ENCODE measurements around the gene PPP2CA. TPM values are rescaled to one million over a fixed set of nuclear protein-coding genes. Genes with fewer than 3 reads are reported as not detected.

PPP2CA gene
- total and polyA plus RNA-seq, 2 of the 13 experiments (the other 11 are each of a cell fraction or from before 2014, with no cell fraction given), result 82.4 to 171 TPM

DNA sequence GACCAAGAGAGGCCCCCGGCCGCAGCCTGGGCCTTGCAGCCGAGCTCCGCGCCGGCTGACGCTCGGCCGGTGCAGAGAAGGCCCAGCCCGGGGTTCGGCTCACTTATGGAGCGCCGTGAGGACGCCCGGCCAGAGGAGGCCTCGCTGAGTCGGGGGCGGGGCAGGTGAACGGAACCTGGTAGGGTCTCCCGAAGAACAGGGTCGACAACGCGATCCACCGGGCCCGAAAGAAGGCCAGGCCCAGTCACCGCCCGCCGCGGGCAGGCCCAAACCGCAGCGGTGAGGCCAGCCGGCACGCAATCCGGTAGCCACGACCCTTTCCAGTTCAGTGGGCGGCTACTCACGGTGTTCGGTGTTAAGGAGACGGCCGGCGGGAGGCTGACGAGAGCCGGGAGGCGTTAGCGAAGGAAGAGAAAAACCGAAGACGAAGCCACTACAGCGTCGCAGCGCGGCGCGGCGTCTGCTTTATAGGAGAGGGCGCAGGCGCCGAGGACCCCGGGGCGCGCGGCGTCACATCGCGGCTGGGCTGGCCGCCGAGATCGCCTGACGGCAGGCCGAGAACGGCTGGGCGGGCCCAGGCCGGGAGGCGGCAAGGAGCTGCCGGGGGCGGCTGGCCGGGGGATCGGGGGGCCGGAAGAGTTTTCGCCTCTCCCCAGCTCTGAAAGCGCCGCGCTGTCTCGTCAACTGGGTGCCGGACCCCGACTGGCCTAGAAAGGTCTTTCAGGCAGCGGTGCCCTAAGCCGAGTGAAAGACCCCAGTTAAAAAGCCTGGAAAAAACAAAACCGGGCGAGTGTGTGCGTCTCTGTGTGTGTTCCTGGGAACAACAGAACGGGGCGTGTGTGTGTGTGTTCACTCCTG, 49.1 kb downstream of the PPP2CA start, which contains the start of gene SKP1 (continued):
- TF ChIP-seq PBX3 (CRISPR knock-in tag; IDR thresholded peaks at IDR 0.05; ENCODE audit: borderline replicate concordance), result no peak; the same call in 1 of the 2 replicates

- no peak for FAIRE-seq
- in situ Hi-C loops (cut with HindIII; ENCODE audit: extremely low pct_ligation_motif_present, low pct_unique_long_range_greater_than_20kb) (loop anchor here (5.0 to 25.0 kb wide), 2 partner anchors 51 to 411 kb away; partner anchors contain the start of gene PPP2CA), intact Hi-C loops (cut with micrococcal nuclease; ENCODE audit: unreplicated experiment) (loop anchor here (5.0 kb wide), 1 partner anchor 51 kb away; the partner anchor contains the start of gene PPP2CA)
- ATAC-seq, result peak; percentile 51
- BruUV-seq (replicated peaks), result no TSS peak
- WGBS (ENCODE audit: low lambda C conversion rate), result 0% methylated on average over 9 of the region's 31 CpGs
- H3K27ac ChIP-seq (ENCODE audit: extremely low read length, insufficient read depth, low read length), result peak overlapping the region; percentile 98
- H3K4me1 ChIP-seq (ENCODE audit: insufficient read depth, low read length), result peaks cover 45% of the 10 kb centered on the region
- H2AFZ ChIP-seq (ENCODE audit: low read length), result no peak overlapping the region
- no peaks in the 10 kb centered on the region for H3K9me3 ChIP-seq (ENCODE audit: low read length)
- no peaks in the 10 kb centered on the region for H3K27me3 ChIP-seq (ENCODE audit: control insufficient read depth in 1 of 2, insufficient read depth in 2 of 2, low read length in 2 of 2)
- H3K4me2 ChIP-seq (ENCODE audit: low read depth, low read length), result peak overlapping the region; percentile 86
- peak overlapping the region; percentile 99 for H3K9ac ChIP-seq (ENCODE audit: insufficient read depth, low read depth, low read length)
- H3K36me3 ChIP-seq (replicated peaks in 1 of 2; ENCODE audit: control insufficient read depth in 1 of 2, insufficient read depth in 2 of 2, low read length in 2 of 2), result peaks cover 4 to 25% of the 10 kb centered on the region in 2 experiments
- H4K20me1 ChIP-seq (ENCODE audit: insufficient read depth, low read length), result peaks cover 32% of the 10 kb centered on the region
- H3K79me2 ChIP-seq (ENCODE audit: insufficient read depth, low read length), result peaks cover 53% of the 10 kb centered on the region
- POLR2A ChIA-PET, result interaction anchor here (0.6 to 2.9 kb wide), 17 partner anchors 12 to 221 kb away, joined by 3 to 46 read pairs (median 5); partner anchors contain the start of gene PPP2CA
- CTCF ChIA-PET (ENCODE audit: low intra/inter-chr PET ratio, low total read pairs), result no interaction called here
- peak overlapping the region; percentile 95 to 97 (median 97) for H3K4me3 ChIP-seq (replicated peaks in 1 of 3; ENCODE audit: insufficient read depth in 1 of 3, low read depth in 2 of 3, low read length in 3 of 3)
- DNase-seq (ENCODE audit: low spot score), result no peak
- TF ChIP-seq RAD21 (CRISPR knock-in tag; IDR thresholded peaks at IDR 0.05) (no peak), THAP11 (CRISPR knock-in tag; IDR thresholded peaks at IDR 0.05) (no peak), ZBTB21 (CRISPR knock-in tag; IDR thresholded peaks at IDR 0.05) (no peak), SNRNP70 (IDR thresholded peaks at IDR 0.05; ENCODE audit: low read depth, low read length) (no peak), SRSF9 (IDR thresholded peaks at IDR 0.05; ENCODE audit: borderline replicate concordance, insufficient read depth, low read depth, low read length, poor library complexity, severe bottlenecking) (no peak), WIZ (CRISPR knock-in tag; IDR thresholded peaks at IDR 0.05) (no peak), EP300 (IDR thresholded peaks at IDR 0.05; ENCODE audit: low read depth in 2 of 2, low read length in 2 of 2) (no peak), EP300 (CRISPR knock-in tag; IDR thresholded peaks at IDR 0.05; ENCODE audit: borderline replicate concordance) (no peak), NFRKB (IDR thresholded peaks at IDR 0.05) (no peak), SMYD3 (CRISPR knock-in tag; IDR thresholded peaks at IDR 0.05) (no peak), GLI4 (CRISPR knock-in tag; IDR thresholded peaks at IDR 0.05; ENCODE audit: borderline replicate concordance) (no peak), SNAI1 (CRISPR knock-in tag; IDR thresholded peaks at IDR 0.05; ENCODE audit: borderline replicate concordance) (0 out of 2 replicates have a peak, but pooled peaks have one; percentile 10), ZSCAN20 (CRISPR knock-in tag; IDR thresholded peaks at IDR 0.05; ENCODE audit: borderline replicate concordance) (no peak), RELA (CRISPR knock-in tag; IDR thresholded peaks at IDR 0.05) (no peak), NAIF1 (CRISPR knock-in tag; IDR thresholded peaks at IDR 0.05; ENCODE audit: borderline replicate concordance) (0 out of 2 replicates have a peak, but pooled peaks have one; percentile 40), MEF2D (CRISPR knock-in tag; IDR thresholded peaks at IDR 0.05) (no peak), ZNF615 (CRISPR knock-in tag; IDR thresholded peaks at IDR 0.05; ENCODE audit: borderline replicate concordance) (0 out of 2 replicates have a peak, but pooled peaks have one; percentile 32), ZFP36 (IDR thresholded peaks at IDR 0.05; ENCODE audit: borderline replicate concordance, low read depth, low read length, partially characterized antibody) (no peak)
- TF ChIP-seq, protein P1, sequence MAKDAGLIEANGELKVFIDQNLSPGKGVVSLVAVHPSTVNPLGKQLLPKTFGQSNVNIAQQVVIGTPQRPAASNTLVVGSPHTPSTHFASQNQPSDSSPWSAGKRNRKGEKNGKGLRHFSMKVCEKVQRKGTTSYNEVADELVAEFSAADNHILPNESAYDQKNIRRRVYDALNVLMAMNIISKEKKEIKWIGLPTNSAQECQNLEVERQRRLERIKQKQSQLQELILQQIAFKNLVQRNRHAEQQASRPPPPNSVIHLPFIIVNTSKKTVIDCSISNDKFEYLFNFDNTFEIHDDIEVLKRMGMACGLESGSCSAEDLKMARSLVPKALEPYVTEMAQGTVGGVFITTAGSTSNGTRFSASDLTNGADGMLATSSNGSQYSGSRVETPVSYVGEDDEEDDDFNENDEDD (CRISPR knock-in tag; IDR thresholded peaks at IDR 0.05; ENCODE audit: borderline replicate concordance), result no peak
These were observed 49.9 kb downstream of the PPP2CA start for GRCh38 chr5:134175921-134176510.

Measured in HepG2 (cell line).